ENCODE data around the gene CCDC43.

- TF ChIP-seq CTCF (IDR thresholded peaks at IDR 0.05), result no peak
- no peak for TF ChIP-seq POLR2A (IDR thresholded peaks at IDR 0.05)
- TF ChIP-seq POLR2AphosphoS5 (IDR thresholded peaks at IDR 0.05), result no peak
- TF ChIP-seq EP300 (IDR thresholded peaks at IDR 0.05), result no peak
Observed at GRCh38 chr17:44733753-44734152, 44.2 kb upstream of the CCDC43 start.
